AG04449 (cell line): ENCODE measurements around the gene GAL3ST1.

ENCODE experiments used
- CTCF ChIA-PET: fragments of 350-600 bp; formaldehyde crosslinking; extraction: SDS; loops from one replicate; lab custom pipeline; 2021; ENCODE audit warnings: antibody characterized with exemption; lab: Yijun Ruan, JAX
- POLR2A ChIA-PET: fragments of 400-600, 350-600 bp; formaldehyde crosslinking; extraction: SDS; loops from one replicate; lab custom pipeline; 2020; ENCODE audit warnings: antibody characterized with exemption, inconsistent platforms; lab: Yijun Ruan, JAX
- DNase-seq: peaks from one replicate; pipeline ENCODE4 v3.0.0-alpha.2; 2010; ENCODE audit warnings: low read depth, low spot score
- H3K4me3 ChIP-seq: 2 replicates; pipeline ENCODE4 v1.5.1; 2011; ENCODE audit warnings: low read depth, mild to moderate bottlenecking, control low read depth, low read length
- TF ChIP-seq, protein P1 (sequence below): IDR thresholded peaks from one replicate; pipeline ENCODE4 v1.5.1; 2011; ENCODE audit warnings: mild to moderate bottlenecking, moderate library complexity, low read length, control low read depth, inconsistent platforms; ENCODE audit not compliant: insufficient read depth; ENCODE audit errors: missing control alignments

The GAL3ST1 gene

DNA sequence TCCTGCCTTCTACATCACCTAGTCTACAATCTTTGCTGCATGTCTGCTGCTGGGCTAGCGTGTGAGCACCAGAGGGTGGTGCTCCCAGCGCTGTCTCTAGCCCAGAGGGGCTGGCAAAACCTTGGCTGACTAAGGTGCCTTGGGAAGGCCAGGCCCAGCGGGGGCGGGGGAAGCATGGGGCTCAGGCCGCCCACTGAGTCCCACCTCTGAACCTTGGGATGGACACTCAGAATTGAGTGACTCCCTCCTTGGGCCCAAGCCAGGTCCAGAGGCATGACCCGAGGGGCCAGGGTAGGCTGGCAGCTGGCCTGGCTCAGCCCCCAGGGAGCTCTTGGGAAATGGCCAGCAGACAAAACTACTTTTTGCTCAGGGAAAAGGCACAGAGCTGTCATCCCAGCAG is 7.6 kb upstream of the GAL3ST1 start:
- TF ChIP-seq, protein P1, sequence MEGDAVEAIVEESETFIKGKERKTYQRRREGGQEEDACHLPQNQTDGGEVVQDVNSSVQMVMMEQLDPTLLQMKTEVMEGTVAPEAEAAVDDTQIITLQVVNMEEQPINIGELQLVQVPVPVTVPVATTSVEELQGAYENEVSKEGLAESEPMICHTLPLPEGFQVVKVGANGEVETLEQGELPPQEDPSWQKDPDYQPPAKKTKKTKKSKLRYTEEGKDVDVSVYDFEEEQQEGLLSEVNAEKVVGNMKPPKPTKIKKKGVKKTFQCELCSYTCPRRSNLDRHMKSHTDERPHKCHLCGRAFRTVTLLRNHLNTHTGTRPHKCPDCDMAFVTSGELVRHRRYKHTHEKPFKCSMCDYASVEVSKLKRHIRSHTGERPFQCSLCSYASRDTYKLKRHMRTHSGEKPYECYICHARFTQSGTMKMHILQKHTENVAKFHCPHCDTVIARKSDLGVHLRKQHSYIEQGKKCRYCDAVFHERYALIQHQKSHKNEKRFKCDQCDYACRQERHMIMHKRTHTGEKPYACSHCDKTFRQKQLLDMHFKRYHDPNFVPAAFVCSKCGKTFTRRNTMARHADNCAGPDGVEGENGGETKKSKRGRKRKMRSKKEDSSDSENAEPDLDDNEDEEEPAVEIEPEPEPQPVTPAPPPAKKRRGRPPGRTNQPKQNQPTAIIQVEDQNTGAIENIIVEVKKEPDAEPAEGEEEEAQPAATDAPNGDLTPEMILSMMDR: no peak
- POLR2A ChIA-PET: interaction anchor here (0.6 kb wide), 1 partner anchor 9 kb away, joined by 3 read pairs; no protein-coding TSS in a partner anchor
- CTCF ChIA-PET: interaction anchor here (1.2 kb wide), 1 partner anchor 9 kb away, joined by 3 read pairs; the partner anchor contains the start of gene PES1
- no peak overlapping the region for H3K4me3 ChIP-seq
- DNase-seq: no peak

DNA sequence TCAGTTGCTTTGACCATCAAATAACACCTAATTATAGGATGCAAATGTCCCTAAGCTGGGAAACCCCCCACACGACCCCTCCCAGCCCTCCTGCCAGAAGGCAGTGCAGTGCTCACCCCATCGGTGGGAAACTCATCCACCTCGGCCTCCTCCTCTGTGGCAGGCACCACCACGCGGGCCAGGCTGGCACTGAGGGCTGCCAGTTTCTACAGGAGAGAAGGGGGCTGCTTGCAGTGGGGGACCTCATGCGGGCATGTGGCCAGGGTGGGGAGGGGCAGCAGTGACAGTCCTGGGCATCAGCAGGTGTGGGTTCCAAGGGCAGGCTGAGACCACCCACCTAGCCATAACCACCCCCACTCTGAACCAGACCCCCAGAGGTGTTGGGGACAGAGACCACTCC is 6.4 kb upstream of the GAL3ST1 start:
- H3K4me3 ChIP-seq: no peak overlapping the region
- TF ChIP-seq, protein P1: no peak
- no peak for DNase-seq
- CTCF ChIA-PET: no interaction called here
- POLR2A ChIA-PET: interaction anchor here (1.0 kb wide), 1 partner anchor 11 kb away, joined by 3 read pairs; the partner anchor contains the start of gene PES1

DNA sequence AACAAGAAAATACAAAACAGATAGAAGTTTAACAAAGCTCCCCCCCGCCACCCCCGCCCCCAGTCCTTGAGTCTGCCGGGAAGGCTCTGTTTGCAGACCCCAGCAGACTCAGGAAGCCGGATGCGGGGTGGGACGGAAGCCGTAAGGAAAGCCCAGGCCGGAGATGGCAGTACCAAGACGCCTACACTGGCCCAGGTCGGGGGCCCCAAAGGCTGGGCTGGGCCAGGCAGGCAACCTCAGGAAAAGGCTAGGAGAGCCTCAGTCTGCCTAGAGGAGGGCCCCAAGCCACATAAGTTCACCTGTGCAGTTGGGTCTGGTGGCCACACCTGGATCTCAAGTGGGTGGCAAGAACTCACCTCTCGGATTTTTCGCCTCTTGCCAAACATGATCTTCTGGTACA is 4.0 kb upstream of the GAL3ST1 start:
- DNase-seq: no peak
- ChIA-PET CTCF (interaction anchor here (1.4 kb wide), 1 partner anchor 185 kb away, joined by 4 read pairs; no protein-coding TSS in a partner anchor), POLR2A (no interaction called here)
- H3K4me3 ChIP-seq: no peak overlapping the region
- TF ChIP-seq, protein P1: no peak

DNA sequence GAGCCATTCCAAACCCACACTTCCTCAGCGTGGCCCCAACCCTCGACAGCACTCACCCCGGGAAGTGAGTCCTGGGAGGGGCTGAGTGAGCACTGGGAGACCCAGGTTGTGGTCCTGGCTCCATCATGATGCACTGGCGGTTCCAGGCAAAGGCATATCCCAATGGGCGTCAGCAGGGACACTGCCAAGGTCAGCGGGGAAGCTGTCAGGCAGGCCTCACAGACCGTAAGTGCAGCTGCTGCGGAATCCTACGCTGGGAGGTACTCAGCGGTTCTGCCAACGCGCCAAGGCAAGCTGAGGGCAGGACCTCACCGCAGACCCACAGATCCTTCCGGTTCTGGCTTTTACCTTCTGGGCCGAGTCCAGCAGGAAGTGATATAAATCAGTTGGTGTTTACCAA is 1.4 kb upstream of the GAL3ST1 start:
- CTCF ChIA-PET: no interaction called here
- H3K4me3 ChIP-seq: no peak overlapping the region

DNA sequence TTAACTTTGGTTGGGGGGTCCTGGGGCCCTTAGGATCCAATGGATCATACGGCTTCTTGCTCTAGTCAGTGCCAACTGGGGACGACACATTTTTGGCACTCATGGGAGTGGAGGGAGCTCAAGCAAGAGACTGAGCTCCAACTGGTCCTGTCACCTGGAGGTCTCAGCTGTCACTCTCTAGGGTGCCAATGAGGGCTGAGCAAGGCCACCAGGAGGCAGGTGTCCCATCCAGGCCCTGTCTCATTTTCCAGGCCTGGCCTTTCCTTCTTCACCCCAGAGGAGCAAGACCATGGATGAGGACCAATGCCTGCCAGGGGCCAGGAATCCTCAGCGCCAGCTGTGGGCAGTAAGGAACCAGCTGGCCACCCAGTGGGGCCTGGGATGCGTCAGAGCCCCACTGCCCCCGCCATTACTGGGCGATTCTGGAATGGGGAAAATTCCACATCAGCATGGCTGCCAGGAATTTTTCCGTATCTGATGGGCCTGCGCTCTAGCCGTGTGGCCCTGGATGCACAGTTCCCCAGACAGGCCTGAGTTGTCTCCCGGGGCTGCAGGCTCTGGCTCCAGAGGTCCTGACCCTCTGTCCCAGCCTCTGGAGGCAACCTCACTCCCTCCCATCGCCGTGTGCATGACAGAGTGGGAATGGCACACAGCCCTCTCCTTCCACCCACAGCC is 669 bp upstream of the GAL3ST1 start:
- H3K4me3 ChIP-seq: no peak overlapping the region
- ChIA-PET POLR2A (interaction anchor here (1.1 kb wide), 1 partner anchor 11 kb away, joined by 3 read pairs; no protein-coding TSS in a partner anchor), CTCF (no interaction called here)
- no peak for DNase-seq
- TF ChIP-seq, protein P1: no peak

More for the DNA sequence above, 1.4 kb upstream of the GAL3ST1 start:
- no peak for DNase-seq
- TF ChIP-seq, protein P1: no peak
- POLR2A ChIA-PET: interaction anchor here (1.1 kb wide), 1 partner anchor 10 kb away, joined by 3 read pairs; no protein-coding TSS in a partner anchor

DNA sequence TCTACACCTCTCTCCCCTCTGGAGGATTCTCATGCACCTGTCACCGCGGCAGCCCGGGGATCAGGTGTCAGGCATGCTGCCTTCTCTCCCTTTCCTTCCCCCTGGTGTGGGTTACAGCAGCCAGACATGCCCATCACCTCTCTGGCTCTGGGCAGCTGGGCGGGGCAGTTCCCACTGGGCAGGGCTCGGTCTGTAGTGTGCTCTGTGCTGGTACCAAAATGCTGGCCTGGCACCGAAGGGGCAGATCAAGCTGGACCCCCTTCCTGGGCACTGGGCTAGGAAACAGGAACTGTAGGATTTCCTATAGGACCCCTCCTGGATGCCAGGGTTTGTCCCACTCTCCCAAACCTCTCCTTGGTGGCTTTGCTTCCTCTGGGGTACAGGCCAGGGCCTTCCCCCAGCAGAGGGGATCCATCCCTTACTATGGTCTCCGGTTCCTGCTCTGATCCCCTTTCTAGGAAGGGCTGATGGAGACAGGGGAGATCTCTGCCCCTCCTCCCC is 821 bp downstream of the GAL3ST1 start:
- no peak for DNase-seq
- ChIA-PET POLR2A (no interaction called here), CTCF (no interaction called here)
- no peak overlapping the region for H3K4me3 ChIP-seq
- TF ChIP-seq, protein P1: no peak
